HG02840 (cell line): ENCODE data around the gene RPS14.
A peak's percentile ranks its signal among the peaks of the same experiment; 100 is the strongest.
"Not testable (repeated sequence)": the region's sequence is repeated elsewhere in the genome, so short reads cannot be mapped to it uniquely, and the experiment has no call there.

Experiments used
- ATAC-seq: cut with Tn5 transposase; IDR thresholded peaks from one replicate; pipeline ENCODE4 v1.9.1; 2021; ENCODE audit warnings: mild to moderate bottlenecking, moderate library complexity, moderate number of reproducible peaks; ENCODE audit not compliant: unreplicated experiment, low FRiP score

Gene RPS14

GRCh38 chr5:150481972-150482406 is 32.5 kb upstream of the RPS14 start:
- ATAC-seq = no peak

GRCh38 chr5:150481708-150481965 is 32.1 kb upstream of the RPS14 start:
- ATAC-seq = no peak

GRCh38 chr5:150479416-150479815 is 29.9 kb upstream of the RPS14 start:
- ATAC-seq = no peak

- not testable (repeated sequence) for ATAC-seq
Measured at GRCh38 chr5:150476568-150476967, 27.0 kb upstream of the RPS14 start.

DNA sequence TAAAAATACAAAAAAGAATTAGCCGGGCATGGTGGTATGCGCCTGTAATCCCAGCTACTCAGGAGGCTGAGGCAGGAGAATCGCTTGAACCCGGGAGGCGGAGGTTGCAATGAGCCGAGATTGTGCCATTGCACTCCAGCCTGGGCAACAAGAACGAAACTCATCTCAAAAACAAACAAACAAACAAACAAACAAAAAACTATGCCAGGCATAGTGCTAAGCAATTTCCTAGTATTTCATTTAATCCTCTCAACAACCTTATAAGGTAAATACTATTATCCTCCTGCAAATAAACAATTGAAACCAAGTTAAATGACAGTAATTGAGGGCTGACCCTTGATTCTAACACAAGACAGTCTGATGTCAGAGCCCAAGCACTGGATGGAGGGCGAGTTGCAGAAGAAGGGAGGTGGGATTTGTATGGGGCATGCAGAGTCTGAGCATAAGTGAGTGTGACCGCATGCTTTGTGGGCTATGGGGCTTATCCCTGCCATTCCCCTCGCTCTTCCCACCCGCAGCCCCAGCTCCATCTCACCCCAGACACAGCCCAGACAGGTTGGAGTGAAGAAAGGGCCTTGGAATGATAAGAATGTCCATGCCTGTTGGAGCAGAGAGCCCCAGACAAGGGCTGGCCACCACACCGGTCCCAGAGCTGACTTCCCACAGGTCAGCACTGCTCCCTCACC is 24.3 kb upstream of the RPS14 start:
- no peak for ATAC-seq

- ATAC-seq = no peak
Measured at GRCh38 chr5:150469718-150470469, 20.4 kb upstream of the RPS14 start.

GRCh38 chr5:150468206-150468605 is 18.7 kb upstream of the RPS14 start:
- no peak for ATAC-seq

GRCh38 chr5:150465927-150466326 is 16.4 kb upstream of the RPS14 start:
- no peak for ATAC-seq

GRCh38 chr5:150464554-150465012 is 15.0 kb upstream of the RPS14 start:
- no peak for ATAC-seq

- ATAC-seq = no peak
Measured at GRCh38 chr5:150461231-150461630, 11.7 kb upstream of the RPS14 start.

- no peak for ATAC-seq
Measured at GRCh38 chr5:150460781-150461180, 11.2 kb upstream of the RPS14 start.

DNA sequence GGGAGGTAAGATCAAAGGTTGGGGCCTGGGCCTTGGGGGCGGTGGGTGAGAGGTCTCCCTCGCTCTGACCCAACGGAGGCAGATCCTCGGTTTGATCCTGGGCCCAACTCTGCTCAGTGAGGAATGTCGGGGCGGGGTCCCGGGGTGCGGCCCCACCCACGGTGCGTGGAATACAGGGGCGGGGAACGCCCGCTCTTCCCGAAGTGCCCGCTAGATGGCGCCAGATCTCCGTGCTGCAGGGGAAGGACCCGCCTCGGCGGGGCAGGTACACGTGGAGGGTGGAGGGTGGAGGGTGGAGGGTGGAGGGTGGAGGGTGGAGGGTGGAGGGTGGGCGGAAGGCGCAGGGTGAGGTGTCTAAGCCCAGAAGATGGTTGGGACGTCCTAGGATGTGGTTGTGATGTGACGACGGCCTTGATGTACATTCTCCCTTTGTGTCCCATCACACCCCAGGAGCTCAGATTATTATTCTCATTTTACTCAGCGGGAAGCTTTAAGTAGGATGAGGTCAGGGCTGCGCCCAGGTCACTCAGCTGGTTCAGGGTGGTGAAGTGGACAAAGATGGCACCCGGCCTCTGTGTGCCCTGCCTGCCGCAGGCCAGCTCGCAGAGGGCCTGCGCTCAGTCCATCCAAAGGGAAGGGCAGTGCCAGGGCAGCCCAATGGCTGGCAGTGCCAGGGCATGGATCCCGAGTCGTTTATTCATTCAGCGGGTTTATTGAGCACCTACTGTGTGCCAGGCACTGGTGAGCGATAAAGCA is 9.4 kb upstream of the RPS14 start:
- ATAC-seq = no peak

DNA sequence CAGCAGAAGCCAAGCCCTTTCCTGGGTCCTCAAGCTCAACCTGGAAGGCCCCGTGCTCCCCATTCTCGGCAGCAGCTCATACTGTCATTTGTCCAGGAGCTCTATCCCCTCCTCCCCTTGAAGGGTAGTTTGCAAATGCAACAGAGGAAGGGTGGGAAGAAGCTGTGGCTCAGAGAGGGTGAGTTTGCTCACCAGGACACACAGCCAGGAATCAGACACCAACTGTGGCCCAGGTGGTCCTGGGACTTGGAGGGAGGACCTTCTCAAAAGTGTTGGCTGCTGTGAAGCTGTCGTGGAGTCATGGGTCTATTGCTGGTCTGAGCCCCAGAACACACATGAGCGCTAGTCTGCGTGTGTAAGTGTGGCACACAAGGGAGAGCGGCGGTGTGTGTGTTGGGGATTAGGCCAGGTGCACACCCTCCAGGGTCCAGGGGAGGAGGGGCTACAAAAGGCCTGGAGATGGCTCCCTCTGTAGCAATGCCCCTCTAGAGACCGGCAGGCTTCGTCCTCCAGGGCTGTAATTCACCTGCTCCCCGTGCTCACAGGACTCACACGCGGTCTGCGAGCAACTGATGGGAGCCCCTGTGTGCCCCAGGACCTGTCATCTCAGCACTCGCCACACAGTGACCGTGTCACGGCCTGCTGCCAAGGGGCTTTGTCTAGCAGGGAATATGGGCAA is 8.2 kb upstream of the RPS14 start:
- no peak for ATAC-seq

DNA sequence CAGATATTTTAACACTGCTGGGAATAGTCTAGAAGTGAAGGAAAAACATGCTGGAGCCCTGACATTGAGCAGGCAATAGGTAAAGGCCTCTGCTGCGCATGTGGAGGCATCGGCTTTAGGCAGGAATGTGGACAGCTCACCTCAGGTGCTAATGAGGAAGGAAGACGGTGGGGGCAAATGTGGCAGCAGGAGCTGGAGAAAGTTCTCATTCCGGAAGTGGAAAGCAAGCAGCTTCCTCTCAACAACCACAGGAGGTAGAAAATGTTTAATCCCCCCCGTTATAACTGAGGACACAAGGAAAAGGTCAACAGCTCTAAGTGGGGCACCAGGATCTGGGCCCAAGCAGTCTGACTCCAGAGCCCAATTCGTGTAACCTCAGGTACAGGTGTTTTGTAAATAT is 7.6 kb upstream of the RPS14 start:
- no peak for ATAC-seq

- no peak for ATAC-seq
Measured at GRCh38 chr5:150454492-150455229, 5.1 kb upstream of the RPS14 start.

DNA sequence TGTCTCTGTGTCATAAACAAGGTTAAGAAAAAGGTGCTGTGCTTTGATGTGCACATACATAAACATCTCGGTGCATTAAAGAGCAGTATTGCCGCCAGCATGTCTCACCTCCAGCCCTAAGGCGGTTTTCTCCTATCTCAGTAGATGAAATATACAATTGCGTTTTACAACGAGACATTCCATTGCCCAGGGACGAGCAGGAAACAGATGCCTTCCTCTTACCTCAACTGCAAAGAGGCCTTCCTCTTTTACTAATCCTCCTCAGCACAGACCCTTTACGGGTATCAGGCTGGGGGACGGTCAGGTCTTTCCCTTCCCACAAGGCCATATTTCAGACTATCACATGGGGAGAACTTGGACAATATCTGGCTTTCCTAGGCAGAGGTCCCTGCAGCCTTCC is 4.5 kb upstream of the RPS14 start:
- not testable (repeated sequence) for ATAC-seq

GRCh38 chr5:150452914-150453313 is 3.4 kb upstream of the RPS14 start:
- no peak for ATAC-seq

DNA sequence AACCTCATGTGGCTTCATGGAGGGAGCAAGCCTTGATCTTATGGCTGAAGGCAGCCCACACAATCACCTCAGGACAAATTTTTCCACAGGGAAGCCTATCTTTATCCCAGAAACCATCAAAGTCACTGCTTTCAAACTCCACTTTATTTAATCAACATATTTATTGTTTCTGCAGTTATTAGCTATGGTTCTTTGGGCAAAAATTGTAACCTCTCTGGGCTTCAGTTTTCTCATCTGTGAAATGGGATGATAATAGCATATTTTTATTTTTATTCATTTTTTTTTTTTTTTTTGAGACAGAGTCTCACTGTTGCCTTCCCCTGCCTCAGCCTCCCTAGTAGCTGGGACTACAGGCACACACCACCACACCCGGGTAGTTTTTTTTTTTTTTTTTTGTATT is 2.1 kb upstream of the RPS14 start:
- no peak for ATAC-seq

- peak; percentile 33 for ATAC-seq
Measured at GRCh38 chr5:150448952-150449516, 505 bp downstream of the RPS14 start.

GRCh38 chr5:150448334-150448733 is 1.2 kb downstream of the RPS14 start:
- ATAC-seq = no peak
